ENCODE measurements around the gene CXCL9. TPM values are rescaled to one million over a fixed set of nuclear protein-coding genes. Genes with fewer than 3 reads are reported as not detected.

CXCL9 gene
- total RNA-seq, 1 experiment from 2014 or later, result not detected

DNA sequence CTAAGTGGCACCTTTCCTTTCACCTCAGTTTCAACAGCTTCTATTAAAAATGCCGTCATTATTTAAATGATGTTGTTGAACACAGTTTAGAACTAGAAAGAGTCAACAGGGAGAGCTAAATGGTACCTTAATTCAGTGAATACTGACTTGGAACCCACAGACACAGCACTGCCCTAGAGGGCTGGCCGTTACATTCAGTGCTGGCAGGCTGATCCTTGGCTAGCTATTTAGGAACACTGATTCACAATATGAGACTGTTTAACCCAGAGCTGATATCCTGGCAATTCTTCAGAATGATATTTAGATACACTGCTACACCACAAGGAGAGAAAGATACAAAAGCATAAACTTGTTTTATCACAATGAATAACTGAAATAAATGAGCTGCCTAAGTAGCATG, 53.8 kb downstream of the CXCL9 start:
- no TSS peak for BruUV-seq (replicated peaks)
- H2AFZ ChIP-seq, result no peak overlapping the region
- H3K4me3 ChIP-seq, result no peak overlapping the region
- no peaks in the 10 kb centered on the region for H3K4me1 ChIP-seq (replicated peaks; ENCODE audit: insufficient read depth)
- H3K9me2 ChIP-seq (ENCODE audit: insufficient read depth), result no peaks in the 10 kb centered on the region
- peaks cover 16% of the 10 kb centered on the region; the same call in 1 of the 2 replicates for H3K36me3 ChIP-seq (ENCODE audit: low read depth)
- H3K4me2 ChIP-seq, result no peak overlapping the region
- CTCF ChIA-PET, result no interaction called here
- H3K79me2 ChIP-seq (ENCODE audit: low read depth), result no peaks in the 10 kb centered on the region
- no peaks in the 10 kb centered on the region for H3F3A ChIP-seq (ENCODE audit: insufficient read depth, low read depth)
- TF ChIP-seq, protein P1, sequence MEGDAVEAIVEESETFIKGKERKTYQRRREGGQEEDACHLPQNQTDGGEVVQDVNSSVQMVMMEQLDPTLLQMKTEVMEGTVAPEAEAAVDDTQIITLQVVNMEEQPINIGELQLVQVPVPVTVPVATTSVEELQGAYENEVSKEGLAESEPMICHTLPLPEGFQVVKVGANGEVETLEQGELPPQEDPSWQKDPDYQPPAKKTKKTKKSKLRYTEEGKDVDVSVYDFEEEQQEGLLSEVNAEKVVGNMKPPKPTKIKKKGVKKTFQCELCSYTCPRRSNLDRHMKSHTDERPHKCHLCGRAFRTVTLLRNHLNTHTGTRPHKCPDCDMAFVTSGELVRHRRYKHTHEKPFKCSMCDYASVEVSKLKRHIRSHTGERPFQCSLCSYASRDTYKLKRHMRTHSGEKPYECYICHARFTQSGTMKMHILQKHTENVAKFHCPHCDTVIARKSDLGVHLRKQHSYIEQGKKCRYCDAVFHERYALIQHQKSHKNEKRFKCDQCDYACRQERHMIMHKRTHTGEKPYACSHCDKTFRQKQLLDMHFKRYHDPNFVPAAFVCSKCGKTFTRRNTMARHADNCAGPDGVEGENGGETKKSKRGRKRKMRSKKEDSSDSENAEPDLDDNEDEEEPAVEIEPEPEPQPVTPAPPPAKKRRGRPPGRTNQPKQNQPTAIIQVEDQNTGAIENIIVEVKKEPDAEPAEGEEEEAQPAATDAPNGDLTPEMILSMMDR (conservative IDR thresholded peaks at IDR 0.05), result no peak
- TF ChIP-seq EZH2 (IDR thresholded peaks at IDR 0.05; ENCODE audit: low read depth), result no peak
- no peaks in the 10 kb centered on the region for H4K20me1 ChIP-seq (ENCODE audit: insufficient read depth)
- H3K9me3 ChIP-seq (ENCODE audit: insufficient read depth, low read depth), result no peaks in the 10 kb centered on the region
- H3K27me3 ChIP-seq (ENCODE audit: insufficient read depth, low read depth), result no peaks in the 10 kb centered on the region
- H3K27ac ChIP-seq, result no peak overlapping the region
- intact Hi-C loops (cut with micrococcal nuclease; ENCODE audit: unreplicated experiment), result no loop called here
- DNase-seq, result no peak
- POLR2A ChIA-PET (ENCODE audit: unreplicated experiment), result no interaction called here

Other genes with a start within 250 kb of the CXCL9 start
- gene PPEF2, start 105.1 kb downstream of the CXCL9 start, total RNA-seq (2021), result not detected in 2 replicates
- gene NAAA, start 66.5 kb downstream of the CXCL9 start, total RNA-seq (2021), result 3.6 and 3.9 TPM in 2 replicates
- 14.9 and 23.2 TPM in 2 replicates for gene SDAD1, start 16.6 kb downstream of the CXCL9 start, total RNA-seq (2021)
- not detected in 2 replicates for gene CXCL10, start 16.0 kb upstream of the CXCL9 start, total RNA-seq (2021)
- gene CXCL11, start 28.6 kb upstream of the CXCL9 start, total RNA-seq (2021), result not detected in 2 replicates
- gene ART3, start 67.2 kb upstream of the CXCL9 start, total RNA-seq (2021), result not detected in 2 replicates
- 28.4 and 30.9 TPM in 2 replicates for gene NUP54, start 140.9 kb upstream of the CXCL9 start, total RNA-seq (2021)
- 37.6 and 64.7 TPM in 2 replicates for gene SCARB2, start 206.3 kb upstream of the CXCL9 start, total RNA-seq (2021)
- gene FAM47E, start 244.2 kb upstream of the CXCL9 start, total RNA-seq (2021), result 2.2 and 2.5 TPM in 2 replicates

Measured in PC-9 (cell line).